Measurements from ENCODE around the gene AIMP1.
A peak's percentile ranks its signal among the peaks of the same experiment; 100 is the strongest.
"Not testable (repeated sequence)": the region's sequence is repeated elsewhere in the genome, so short reads cannot be mapped to it uniquely, and the experiment has no call there.

Gene AIMP1

DNA sequence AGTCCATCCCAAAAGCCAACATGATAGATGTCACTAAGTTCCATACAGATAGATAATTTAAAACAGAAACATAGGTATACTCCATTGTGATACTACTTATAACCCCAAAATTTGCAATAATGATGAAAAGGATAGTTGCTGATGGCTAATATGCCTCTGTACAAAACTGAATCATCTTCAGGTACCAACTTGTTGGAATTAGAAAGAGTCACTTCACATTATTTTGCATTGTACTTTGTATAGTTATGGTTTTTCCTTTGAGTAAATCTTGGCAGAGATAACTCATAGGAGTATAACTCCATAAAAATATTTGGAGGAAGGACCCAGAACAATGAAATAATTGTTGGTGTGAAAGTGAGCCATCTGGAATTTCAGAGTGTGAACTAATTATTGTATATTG, 34.7 kb downstream of the AIMP1 start:
- DNase-seq (ENCODE audit: low read depth): no peak

DNA sequence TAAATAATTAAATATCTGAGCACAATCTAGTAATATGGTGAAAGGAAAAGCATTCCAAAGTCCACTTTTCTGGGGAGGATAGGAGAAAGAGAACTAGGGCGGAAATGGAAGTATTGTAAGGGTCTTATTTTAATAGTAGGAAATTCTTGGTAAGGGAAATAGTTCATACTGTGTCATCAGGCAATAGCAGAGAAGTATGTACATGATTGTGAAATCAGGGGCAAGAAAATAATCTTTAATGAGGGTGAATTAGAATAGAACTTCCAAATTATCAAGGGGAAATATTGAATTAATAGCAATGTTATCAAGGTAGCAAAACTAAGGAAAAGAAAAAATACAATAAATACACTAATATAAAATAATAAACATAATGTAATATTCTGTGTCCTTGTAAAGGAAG, 37.4 kb downstream of the AIMP1 start:
- DNase-seq (ENCODE audit: low read depth): no peak

DNA sequence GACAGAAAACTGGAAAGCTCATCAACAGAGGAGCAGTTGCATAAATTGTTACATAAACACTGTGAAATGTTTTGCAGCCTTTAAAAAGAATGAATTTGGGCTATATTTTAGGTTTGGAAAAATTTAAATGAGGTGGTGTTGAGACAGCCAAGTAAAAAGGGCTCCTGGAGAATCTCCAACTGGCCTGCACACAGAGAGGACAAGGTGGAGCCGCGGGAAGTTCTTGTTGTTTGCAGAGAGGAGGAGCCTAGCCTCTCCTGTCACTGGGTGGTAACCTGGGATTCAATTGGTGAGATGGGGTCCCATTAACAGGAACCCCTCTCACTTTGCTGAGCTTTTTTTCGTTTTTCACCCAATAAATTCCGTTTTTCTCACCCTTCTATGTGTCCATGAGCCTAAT, 38.8 kb downstream of the AIMP1 start:
- no peak for DNase-seq (ENCODE audit: low read depth)

DNA sequence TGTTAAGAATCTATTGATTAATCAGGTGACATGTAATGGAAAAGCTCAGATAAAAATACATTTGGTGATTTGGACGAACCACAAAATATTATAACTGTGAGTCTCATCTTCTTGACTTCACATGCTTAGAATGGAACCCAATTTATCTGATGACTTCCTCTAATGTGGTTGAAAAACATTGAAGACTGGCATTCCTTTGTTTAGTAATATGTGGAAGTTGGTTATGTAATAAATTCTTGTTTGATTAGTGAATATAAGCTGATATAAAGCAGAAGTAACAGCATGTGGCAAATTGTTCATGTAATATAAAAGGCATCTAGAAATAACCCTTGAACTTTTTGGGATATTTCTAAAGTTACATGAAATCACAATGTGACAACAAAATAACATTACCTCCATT, 42.5 kb downstream of the AIMP1 start:
- DNase-seq (ENCODE audit: low read depth): peak; percentile 46

DNA sequence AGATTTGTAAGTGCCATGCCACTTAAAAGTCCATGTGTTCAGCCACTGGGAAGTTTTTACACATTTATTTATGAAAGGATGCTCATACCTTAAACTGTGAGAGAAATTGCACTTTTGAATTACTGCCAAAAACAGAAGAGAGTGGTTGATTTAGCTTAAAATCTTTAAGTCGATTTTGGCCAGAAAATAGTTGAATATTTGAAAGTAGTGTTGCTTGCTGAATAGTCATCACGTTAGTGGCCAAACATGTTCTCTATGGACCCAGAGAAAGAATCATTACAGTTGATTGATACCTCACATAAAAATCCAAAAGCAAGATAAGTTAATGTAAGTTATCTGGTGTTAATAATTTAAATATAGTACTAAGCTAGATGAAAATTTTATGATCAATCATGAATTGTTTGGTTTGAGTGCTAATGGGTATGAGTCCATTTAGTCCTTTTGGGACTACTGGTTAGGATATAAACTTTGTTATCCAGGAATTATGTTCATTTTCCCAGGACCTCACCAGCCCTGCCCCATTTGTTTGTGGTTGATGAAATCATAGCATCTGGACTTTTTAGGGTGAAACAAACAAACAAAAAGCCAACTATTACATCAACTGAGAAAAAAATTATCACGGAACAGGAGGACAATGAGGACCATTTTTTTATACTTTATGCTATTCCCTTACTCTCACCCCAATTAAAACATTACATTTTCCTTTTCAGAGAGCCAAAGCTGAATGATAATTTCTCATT, 45.9 kb downstream of the AIMP1 start:
- DNase-seq (ENCODE audit: low read depth): no peak

DNA sequence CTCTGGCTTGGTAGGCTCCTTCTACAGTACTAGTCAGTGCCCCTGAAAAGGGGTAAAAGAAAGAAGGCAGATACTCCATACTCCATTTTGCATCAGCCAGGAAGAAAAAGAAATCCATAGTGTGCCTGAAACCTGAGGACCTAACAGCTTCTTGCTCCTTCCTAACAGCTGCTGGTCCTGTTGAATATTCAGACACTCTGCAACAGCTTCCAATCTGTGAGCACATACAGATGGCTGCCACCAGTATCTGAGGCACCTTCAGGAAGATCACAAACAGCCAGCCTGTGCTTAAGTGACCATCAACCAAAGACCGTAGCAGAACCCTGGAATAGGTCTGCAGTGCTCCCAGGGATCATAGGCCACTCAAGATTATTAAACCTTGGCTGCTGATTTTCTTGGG, 47.9 kb downstream of the AIMP1 start:
- no peak for DNase-seq (ENCODE audit: low read depth)

DNA sequence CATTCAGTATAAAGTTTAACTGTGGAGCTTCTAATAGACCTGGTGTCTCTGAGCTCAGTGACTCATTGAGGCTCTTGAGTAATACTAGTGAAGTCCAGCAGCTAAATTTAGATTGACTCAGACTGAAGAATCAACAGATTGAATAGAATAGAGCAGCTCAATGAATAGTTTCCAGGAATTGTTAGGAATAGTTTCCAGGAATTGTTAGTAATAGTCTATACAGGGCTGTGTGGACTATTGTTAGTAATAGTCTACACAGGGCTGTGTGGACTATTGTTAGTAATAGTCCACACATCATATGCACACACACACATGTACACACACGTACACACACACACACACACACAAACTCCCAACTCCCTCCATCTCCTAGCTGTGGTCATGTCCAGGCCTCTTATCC, 49.3 kb downstream of the AIMP1 start:
- DNase-seq (ENCODE audit: low read depth): peak; percentile 72

DNA sequence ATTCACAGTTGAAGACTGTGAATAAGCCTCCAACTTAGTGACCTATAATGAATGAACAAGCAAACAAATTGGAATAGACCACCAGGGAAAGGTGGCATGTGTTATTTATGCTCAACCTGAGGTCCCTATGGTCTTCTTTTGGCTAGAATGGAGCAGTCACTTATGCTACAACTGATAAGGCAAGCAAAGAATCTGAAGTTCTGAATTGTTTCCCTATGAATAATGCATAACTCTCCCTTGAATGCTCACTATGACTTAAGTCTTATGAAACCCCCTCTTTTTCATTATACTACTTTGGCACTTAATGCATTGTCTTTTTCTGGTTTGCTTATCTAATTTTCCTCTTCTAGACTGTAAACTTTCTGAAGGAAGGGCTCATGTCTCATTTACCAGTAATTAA, 49.7 kb downstream of the AIMP1 start:
- no peak for DNase-seq (ENCODE audit: low read depth)

DNA sequence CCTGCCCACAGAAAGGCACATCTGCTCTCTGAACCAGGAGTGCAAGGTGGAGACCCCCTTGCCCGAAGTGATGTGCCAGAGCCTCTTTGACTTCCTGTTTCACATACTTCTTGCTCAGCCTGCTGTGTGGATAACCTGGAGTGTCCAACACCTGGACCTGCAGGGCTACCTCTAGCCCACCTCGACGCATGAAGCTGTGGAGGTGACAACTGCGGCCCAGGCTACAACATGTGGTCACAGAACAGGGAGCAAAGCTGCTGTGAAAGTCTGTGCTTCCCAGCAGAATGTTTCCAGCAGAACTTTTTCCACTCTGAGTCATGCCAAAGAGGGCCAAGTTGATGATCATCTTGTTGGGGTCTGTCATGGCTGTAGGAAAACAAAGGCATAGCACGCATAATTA, 50.7 kb downstream of the AIMP1 start:
- DNase-seq (ENCODE audit: low read depth): no peak

DNA sequence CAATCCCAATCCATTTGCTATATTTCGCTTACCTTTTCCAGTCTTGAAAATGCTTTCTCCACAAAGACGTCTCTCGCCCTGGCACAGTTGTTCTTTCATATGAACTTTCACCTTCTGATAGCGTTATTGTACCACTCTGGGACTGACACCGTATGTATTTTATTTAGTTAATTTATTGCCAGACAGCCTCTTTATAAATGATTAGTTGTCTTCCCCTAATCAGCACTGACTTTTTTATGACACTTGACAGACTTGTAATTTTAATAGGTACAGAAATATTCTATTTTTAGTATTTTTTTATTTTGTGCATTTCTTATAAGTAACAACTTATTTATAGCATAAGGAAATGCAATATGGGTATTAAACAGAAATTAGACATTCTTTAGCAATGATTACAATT, 52.3 kb downstream of the AIMP1 start, which contains the start of gene GIMD1:
Gene GIMD1, minus strand, starts transcription at position 101 of the 400 bp plus-strand sequence. CDS start 1,343 bp downstream, outside the sequence.
- no peak for DNase-seq (ENCODE audit: low read depth)

DNA sequence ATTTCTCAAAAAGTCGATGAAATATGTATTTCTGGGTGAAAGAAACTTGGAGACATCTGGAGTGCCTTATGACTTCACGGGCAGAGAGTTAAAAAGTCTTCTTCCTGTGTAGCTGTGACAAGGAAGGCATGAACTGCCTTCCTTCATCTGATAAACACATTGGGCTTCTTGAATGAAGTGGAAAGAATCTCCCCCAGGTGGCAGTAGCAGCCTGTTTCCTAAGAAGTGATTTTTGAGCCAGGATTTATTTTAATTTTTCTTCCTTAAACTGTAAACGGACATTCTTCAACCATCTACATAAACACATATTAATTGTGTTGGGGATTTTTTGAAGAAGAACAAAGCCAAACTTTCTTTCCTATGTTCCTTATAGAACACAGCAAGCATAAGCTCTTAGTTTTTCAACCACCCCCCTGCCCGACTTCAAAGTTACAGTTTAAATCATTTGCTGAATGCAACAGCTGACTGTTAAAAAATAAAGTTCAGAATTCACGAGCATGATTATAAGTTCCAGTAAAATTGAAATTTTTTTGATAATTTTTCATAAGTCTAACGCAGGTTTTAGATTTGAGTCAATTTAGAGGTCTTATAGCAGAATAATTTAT, 53.2 kb downstream of the AIMP1 start:
- DNase-seq (ENCODE audit: low read depth): peak; percentile 72

DNA sequence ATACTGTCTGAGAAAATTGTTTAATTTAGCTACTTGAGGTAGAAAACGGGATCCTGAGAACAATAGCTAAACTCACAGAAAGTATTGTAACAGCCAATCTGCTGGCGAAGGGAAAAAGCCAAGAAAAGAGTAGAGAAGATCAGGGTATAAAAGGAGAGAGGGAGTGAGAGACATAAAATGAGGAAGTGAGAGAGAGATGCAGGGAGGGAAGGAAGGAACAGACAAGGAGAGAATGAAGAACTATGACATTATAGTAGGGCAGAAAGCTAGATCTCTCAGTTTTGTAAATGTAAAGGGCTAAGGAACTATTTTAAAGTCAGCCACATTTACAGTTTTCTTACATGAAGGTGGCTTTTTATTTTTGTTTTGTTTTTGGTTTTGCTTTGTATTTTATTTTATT, 53.9 kb downstream of the AIMP1 start:
- DNase-seq (ENCODE audit: low read depth): no peak

DNA sequence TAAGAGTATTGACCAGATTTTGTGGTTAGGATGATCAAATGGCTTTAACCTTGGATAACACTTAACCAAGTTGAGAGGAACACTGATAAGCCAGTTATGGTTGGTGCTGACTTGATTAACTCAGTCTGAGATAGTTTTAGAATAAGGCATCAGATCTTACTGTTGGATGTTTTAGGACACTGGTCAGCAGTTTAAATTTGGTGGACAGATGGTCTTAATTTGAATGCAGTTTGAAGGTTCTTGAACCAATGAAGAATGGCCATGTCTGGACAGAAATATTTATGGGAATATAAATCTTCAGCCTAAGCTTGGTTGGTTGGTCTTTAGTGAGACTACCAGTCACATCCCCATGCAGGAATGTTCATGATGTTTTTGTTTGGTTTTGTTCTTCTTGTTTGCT, 54.8 kb downstream of the AIMP1 start:
- peak; percentile 33 for DNase-seq (ENCODE audit: low read depth)

DNA sequence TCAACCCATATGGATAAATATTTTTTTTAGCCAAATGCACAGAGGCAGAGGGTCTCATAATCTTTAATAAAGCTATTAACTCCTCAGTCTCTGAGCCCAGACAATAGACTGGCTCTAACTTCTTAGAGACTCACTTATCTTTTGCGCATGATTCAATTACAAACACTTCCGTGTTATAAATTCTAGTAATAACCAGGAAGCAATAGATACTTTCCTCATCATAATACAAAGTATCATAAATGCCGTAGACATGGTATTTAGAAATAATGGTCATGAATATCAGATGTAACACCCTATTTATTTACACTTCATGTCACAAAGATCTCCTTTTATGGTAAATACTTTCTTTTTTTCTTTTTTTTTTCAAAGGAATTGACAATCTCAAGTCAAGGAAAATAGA, 56.7 kb downstream of the AIMP1 start:
- no peak for DNase-seq (ENCODE audit: low read depth)

DNA sequence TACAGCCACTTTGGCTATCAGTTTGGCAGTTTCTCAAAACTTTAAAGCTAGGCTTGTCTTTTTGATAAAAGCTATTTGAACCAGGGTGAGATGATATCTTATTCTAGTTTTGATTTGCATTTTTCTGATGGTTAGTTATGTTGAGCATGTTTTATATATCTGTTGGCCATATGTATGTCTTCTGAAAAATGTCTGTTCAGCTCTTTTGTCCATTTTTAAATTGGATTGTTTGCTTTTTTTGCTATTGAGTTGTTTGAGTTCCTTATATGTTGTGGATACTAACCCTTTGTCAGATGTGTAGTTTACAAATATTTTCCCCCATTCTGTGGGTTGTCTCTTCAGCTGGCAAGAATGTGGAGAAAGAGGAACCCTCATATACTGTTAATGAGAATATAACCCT, 63.8 kb downstream of the AIMP1 start:
- no peak for DNase-seq (ENCODE audit: low read depth)

DNA sequence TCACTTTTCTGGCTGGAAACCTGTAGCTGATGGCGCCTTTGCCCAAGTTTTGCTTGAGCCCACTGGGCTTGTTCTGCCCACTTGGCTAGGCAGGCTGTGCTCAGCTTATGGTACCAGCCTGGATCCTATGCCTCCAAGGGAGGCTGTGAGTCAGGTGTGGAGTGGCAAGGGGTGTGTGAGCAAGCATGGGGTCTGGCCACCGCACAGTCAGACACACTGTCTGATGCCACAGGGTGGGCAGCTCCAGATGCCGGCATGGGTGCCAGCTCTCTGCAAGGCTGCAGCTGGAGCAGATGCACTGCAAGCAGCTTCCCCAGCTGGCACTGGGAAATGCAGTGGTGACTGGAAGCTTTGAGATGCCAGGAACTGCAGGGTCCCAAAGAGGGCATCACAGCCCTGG, 68.5 kb downstream of the AIMP1 start:
- no peak for DNase-seq (ENCODE audit: low read depth)

DNA sequence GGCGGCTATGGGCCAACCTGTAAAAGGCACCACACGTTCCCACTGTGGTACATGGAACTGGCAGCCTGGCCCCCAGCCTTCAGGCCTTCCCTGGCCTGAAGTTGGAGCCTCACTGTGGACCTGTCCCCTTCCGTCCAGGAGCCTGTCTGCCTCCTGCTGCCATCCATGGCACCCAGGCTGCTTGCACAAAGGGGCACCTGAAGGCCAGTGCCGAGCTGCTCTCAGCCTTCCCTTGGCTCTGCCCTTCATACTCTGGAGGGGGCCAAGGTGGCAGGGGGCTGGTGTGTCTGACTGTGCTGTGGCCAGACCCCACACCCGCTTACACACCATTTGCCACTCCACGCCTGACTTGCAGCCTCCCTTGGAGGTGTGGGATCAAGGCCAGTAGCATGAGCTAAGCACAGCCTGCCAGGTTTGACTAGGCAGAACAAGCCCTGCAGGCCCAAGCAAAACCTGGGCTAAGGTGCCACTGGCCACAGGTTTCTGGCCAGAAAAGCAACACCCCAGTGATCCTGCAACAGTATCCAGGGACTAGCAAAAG, 69.6 kb downstream of the AIMP1 start:
- no peak for DNase-seq (ENCODE audit: low read depth)

DNA sequence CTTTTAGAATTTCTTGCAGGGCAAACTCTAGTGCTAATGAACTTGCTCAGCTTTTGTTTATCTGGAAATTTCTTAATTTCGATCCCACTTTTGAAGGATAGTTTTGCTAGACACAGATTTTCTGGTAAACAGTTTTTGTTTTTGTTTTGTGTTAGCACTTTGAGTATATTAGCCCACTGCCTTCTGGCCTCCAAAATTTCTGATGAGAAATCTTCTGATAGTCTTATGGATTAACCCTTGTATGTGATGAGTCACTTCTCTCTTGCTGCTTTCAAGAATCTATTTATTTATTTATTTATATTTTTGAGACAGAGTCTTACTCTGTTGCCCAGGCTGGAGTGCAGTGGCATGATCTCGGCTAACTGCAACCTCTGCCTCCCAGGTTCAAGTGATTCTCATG, 79.2 kb downstream of the AIMP1 start:
- no peak for DNase-seq (ENCODE audit: low read depth)

DNA sequence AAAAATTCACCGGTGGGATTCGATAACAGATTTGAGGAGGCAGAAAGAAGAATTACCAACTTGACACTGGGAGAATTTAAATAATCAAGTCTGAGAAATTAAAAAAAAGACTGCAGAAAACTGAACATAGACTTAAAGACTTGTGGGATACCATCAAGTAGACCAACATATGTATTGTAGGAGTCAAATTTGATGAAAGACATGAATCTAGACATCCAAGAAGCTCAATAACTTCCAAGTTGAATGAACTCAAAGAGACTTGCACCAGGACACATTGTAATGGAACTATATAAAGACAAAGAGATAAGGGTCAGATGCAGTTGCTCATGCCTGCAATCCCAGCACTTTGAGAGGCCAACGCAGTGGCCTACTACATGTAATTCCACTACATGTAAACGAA, 82.5 kb downstream of the AIMP1 start:
- DNase-seq (ENCODE audit: low read depth): not testable (repeated sequence)

All from GM04504 (cell line).